Activated naive CD4-positive, alpha-beta T cell treated with anti-CD3 and anti-CD28 coated beads, Interleukin-2, amount 50 U/mL, for 24 hours (primary cell): ENCODE measurements around the gene SLAMF9.

Experiments
- H3K27ac Mint-ChIP-seq: one replicate; pipeline ENCODE4 v1.8.0; 2021; ENCODE audit warnings: mild to moderate bottlenecking, mixed read lengths
- H3K27me3 Mint-ChIP-seq: one replicate; pipeline ENCODE4 v1.8.0; 2021; ENCODE audit warnings: mixed read lengths
- H3K36me3 Mint-ChIP-seq: one replicate; pipeline ENCODE4 v1.8.0; 2021; ENCODE audit warnings: mixed read lengths
- H3K4me1 Mint-ChIP-seq: one replicate; pipeline ENCODE4 v1.8.0; 2021; ENCODE audit warnings: mixed read lengths
- H3K4me3 Mint-ChIP-seq: one replicate; pipeline ENCODE4 v1.8.0; 2021; ENCODE audit warnings: mild to moderate bottlenecking, mixed read lengths
- H3K9me3 Mint-ChIP-seq: one replicate; pipeline ENCODE4 v1.8.0; 2021; ENCODE audit warnings: mixed read lengths

Gene SLAMF9

GRCh38 chr1:159944623-159945455 is 9.2 kb downstream of the SLAMF9 start:
- H3K27ac Mint-ChIP-seq = no peak overlapping the region
- H3K27me3 Mint-ChIP-seq = peaks cover 22% of the 10 kb centered on the region
- H3K9me3 Mint-ChIP-seq = no peaks in the 10 kb centered on the region
- peaks cover 9% of the 10 kb centered on the region for H3K4me1 Mint-ChIP-seq
- peak overlapping the region; percentile 71 for H3K4me3 Mint-ChIP-seq
- H3K36me3 Mint-ChIP-seq = no peaks in the 10 kb centered on the region

- H3K27me3 Mint-ChIP-seq = peaks cover 22% of the 10 kb centered on the region
These were observed 10.0 kb downstream of the SLAMF9 start for GRCh38 chr1:159943908-159944622.

GRCh38 chr1:159943278-159943640 is 10.8 kb downstream of the SLAMF9 start:
- H3K9me3 Mint-ChIP-seq = no peaks in the 10 kb centered on the region
- no peaks in the 10 kb centered on the region for H3K36me3 Mint-ChIP-seq
- no peak overlapping the region for H3K27ac Mint-ChIP-seq
- no peak overlapping the region for H3K4me3 Mint-ChIP-seq
- H3K27me3 Mint-ChIP-seq = peaks cover 24% of the 10 kb centered on the region
- H3K4me1 Mint-ChIP-seq = peaks cover 9% of the 10 kb centered on the region

More at GRCh38 chr1:159943908-159944622, 10.0 kb downstream of the SLAMF9 start:
- Mint-ChIP-seq H3K27ac (no peak overlapping the region), H3K36me3 (no peaks in the 10 kb centered on the region), H3K4me3 (no peak overlapping the region), H3K9me3 (no peaks in the 10 kb centered on the region), H3K4me1 (peaks cover 9% of the 10 kb centered on the region)

GRCh38 chr1:159942632-159943277 is 11.3 kb downstream of the SLAMF9 start:
- H3K27ac Mint-ChIP-seq = no peak overlapping the region
- peaks cover 9% of the 10 kb centered on the region for H3K4me1 Mint-ChIP-seq
- no peaks in the 10 kb centered on the region for H3K9me3 Mint-ChIP-seq
- peaks cover 24% of the 10 kb centered on the region for H3K27me3 Mint-ChIP-seq
- H3K36me3 Mint-ChIP-seq = no peaks in the 10 kb centered on the region
- H3K4me3 Mint-ChIP-seq = no peak overlapping the region

GRCh38 chr1:159941591-159942560 is 12.2 kb downstream of the SLAMF9 start:
- Mint-ChIP-seq H3K4me3 (no peak overlapping the region), H3K27ac (no peak overlapping the region), H3K9me3 (no peaks in the 10 kb centered on the region), H3K36me3 (no peaks in the 10 kb centered on the region), H3K4me1 (peaks cover 9% of the 10 kb centered on the region), H3K27me3 (peaks cover 24% of the 10 kb centered on the region)

- Mint-ChIP-seq H3K9me3 (no peaks in the 10 kb centered on the region), H3K4me3 (no peak overlapping the region), H3K4me1 (peaks cover 13% of the 10 kb centered on the region), H3K27me3 (peaks cover 24% of the 10 kb centered on the region), H3K27ac (peak overlapping the region; percentile 44), H3K36me3 (no peaks in the 10 kb centered on the region)
These were observed 12.9 kb downstream of the SLAMF9 start for GRCh38 chr1:159941141-159941540.

- Mint-ChIP-seq H3K27ac (no peak overlapping the region), H3K4me1 (peaks cover 10% of the 10 kb centered on the region), H3K4me3 (no peak overlapping the region), H3K36me3 (no peaks in the 10 kb centered on the region), H3K9me3 (no peaks in the 10 kb centered on the region), H3K27me3 (peaks cover 19% of the 10 kb centered on the region)
These were observed 13.9 kb downstream of the SLAMF9 start for GRCh38 chr1:159940006-159940620.

- peaks cover 16% of the 10 kb centered on the region for H3K27me3 Mint-ChIP-seq
These were observed 14.4 kb downstream of the SLAMF9 start for GRCh38 chr1:159939678-159940002.

GRCh38 chr1:159938905-159939677 is 14.9 kb downstream of the SLAMF9 start:
- Mint-ChIP-seq H3K27me3 (peaks cover 14% of the 10 kb centered on the region), H3K36me3 (no peaks in the 10 kb centered on the region), H3K4me3 (no peak overlapping the region), H3K27ac (no peak overlapping the region), H3K4me1 (peaks cover 6% of the 10 kb centered on the region), H3K9me3 (no peaks in the 10 kb centered on the region)

More at GRCh38 chr1:159939678-159940002, 14.4 kb downstream of the SLAMF9 start:
- H3K9me3 Mint-ChIP-seq = no peaks in the 10 kb centered on the region
- H3K27ac Mint-ChIP-seq = no peak overlapping the region
- peaks cover 7% of the 10 kb centered on the region for H3K4me1 Mint-ChIP-seq
- no peaks in the 10 kb centered on the region for H3K36me3 Mint-ChIP-seq
- H3K4me3 Mint-ChIP-seq = no peak overlapping the region

- Mint-ChIP-seq H3K4me3 (no peak overlapping the region), H3K36me3 (no peaks in the 10 kb centered on the region), H3K4me1 (peaks cover 6% of the 10 kb centered on the region), H3K27me3 (peaks cover 8% of the 10 kb centered on the region), H3K27ac (no peak overlapping the region), H3K9me3 (no peaks in the 10 kb centered on the region)
These were observed 15.7 kb downstream of the SLAMF9 start for GRCh38 chr1:159938211-159938852.

GRCh38 chr1:159937054-159937750 is 16.8 kb downstream of the SLAMF9 start:
- H3K4me3 Mint-ChIP-seq = no peak overlapping the region

GRCh38 chr1:159936273-159936904 is 17.6 kb downstream of the SLAMF9 start:
- no peak overlapping the region for H3K4me3 Mint-ChIP-seq
- peak overlapping the region; percentile 38 for H3K27ac Mint-ChIP-seq
- H3K36me3 Mint-ChIP-seq = no peaks in the 10 kb centered on the region
- H3K4me1 Mint-ChIP-seq = peaks cover 6% of the 10 kb centered on the region
- peaks cover 5% of the 10 kb centered on the region for H3K27me3 Mint-ChIP-seq
- no peaks in the 10 kb centered on the region for H3K9me3 Mint-ChIP-seq

More at GRCh38 chr1:159937054-159937750, 16.8 kb downstream of the SLAMF9 start:
- no peaks in the 10 kb centered on the region for H3K36me3 Mint-ChIP-seq
- H3K27me3 Mint-ChIP-seq = peaks cover 5% of the 10 kb centered on the region
- no peaks in the 10 kb centered on the region for H3K9me3 Mint-ChIP-seq
- no peak overlapping the region for H3K27ac Mint-ChIP-seq
- H3K4me1 Mint-ChIP-seq = peaks cover 6% of the 10 kb centered on the region

- Mint-ChIP-seq H3K9me3 (no peaks in the 10 kb centered on the region), H3K27ac (peak overlapping the region; percentile 38), H3K4me1 (peaks cover 6% of the 10 kb centered on the region), H3K27me3 (peaks cover 2% of the 10 kb centered on the region), H3K4me3 (no peak overlapping the region), H3K36me3 (no peaks in the 10 kb centered on the region)
These were observed 18.2 kb downstream of the SLAMF9 start for GRCh38 chr1:159935719-159936272.
